Measurements from ENCODE around the gene GNAQ. TPM values are rescaled to one million over a fixed set of nuclear protein-coding genes. Genes with fewer than 3 reads are reported as not detected.

Gene GNAQ
- total RNA-seq, 1 experiment from 2014 or later: 48.6 TPM

DNA sequence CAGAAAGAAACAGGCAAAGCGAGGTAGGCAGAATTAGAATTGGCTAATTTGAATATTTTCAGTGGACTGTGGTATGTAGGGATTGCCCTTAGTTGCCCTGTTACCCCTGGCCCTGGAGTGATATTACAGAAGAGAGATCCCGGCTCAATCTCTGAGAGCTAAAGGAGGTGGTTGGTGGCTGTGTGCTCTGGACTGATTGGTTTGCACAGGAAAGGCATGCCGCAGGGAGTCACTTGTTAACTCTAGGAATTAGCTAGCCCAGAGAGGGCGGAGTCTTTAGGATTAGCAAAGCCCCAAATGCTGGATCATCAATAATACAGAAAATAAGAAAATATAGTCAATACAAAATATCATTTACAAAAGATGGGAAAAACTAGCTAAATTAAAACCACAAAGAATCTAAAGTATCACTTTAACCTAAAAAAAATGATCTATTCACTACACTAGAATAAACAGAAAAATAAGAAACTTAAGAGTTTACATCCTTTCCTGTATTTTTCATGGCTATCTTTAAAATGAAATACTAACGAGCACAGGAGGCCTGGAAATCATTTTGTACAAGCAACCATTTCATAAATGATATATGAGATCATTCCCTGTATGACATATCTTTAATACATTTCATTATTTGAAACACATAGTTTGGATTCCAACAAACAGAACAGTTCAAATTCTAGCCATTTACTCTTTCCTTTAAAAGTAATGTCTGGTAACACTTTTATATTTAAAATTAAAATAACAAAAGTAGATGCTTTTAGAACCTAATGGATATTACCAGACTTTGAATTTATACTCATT is 71.1 kb downstream of the GNAQ start:
- Histone ChIP-seq H3K23ac (ENCODE audit: insufficient read length, low read depth, low read length) (no peak overlapping the region), H3K56ac (ENCODE audit: insufficient read length, low read depth, low read length) (no peak overlapping the region), H2BK20ac (ENCODE audit: low read depth, low read length, poor library complexity, severe bottlenecking) (no peak overlapping the region), H2AFZ (ENCODE audit: low read length) (no peak overlapping the region), H3K27ac (ENCODE audit: insufficient read length, low read depth, low read length) (no peak overlapping the region), H4K5ac (ENCODE audit: insufficient read length, low read depth, low read length) (no peak overlapping the region), H2BK15ac (ENCODE audit: low read depth, low read length) (no peak overlapping the region), H2AK5ac (ENCODE audit: insufficient read length, low read length) (no peak overlapping the region), H3K9ac (ENCODE audit: extremely low read depth, insufficient read length, low read length) (no peak overlapping the region), H3K18ac (ENCODE audit: insufficient read length, low read depth, low read length) (no peak overlapping the region), H2BK5ac (ENCODE audit: insufficient read length, low read length) (no peak overlapping the region), H3T11ph (ENCODE audit: low read length) (no peak overlapping the region), H3K79me2 (ENCODE audit: insufficient read depth, low read length) (peaks cover 4% of the 10 kb centered on the region; the same call in 1 of the 2 replicates), H3K79me1 (ENCODE audit: insufficient read depth, low read depth, low read length, poor library complexity, severe bottlenecking) (peaks cover 6% of the 10 kb centered on the region), H4K91ac (ENCODE audit: insufficient read length, low read depth, low read length) (no peak overlapping the region), H3K4me2 (ENCODE audit: insufficient read depth, insufficient read length, low read length) (peak overlapping the region; percentile 1), H3K14ac (ENCODE audit: insufficient read depth, low read length) (no peak overlapping the region), H2BK120ac (ENCODE audit: low read depth, low read length, poor library complexity, severe bottlenecking) (no peak overlapping the region), H3K4me1 (ENCODE audit: insufficient read depth, low read length) (peaks cover 18% of the 10 kb centered on the region; the same call in 1 of the 2 replicates), H2BK12ac (ENCODE audit: insufficient read length, low read depth, low read length) (no peak overlapping the region), H3K27me3 (ENCODE audit: insufficient read depth, low read length) (no peaks in the 10 kb centered on the region), H3K9me3 (ENCODE audit: control insufficient read depth, low read depth, low read length) (no peaks in the 10 kb centered on the region), H3K4ac (ENCODE audit: low read depth, low read length) (no peak overlapping the region), H4K8ac (replicated peaks; ENCODE audit: insufficient read length, low read depth, low read length) (no peak overlapping the region), H3K23me2 (ENCODE audit: insufficient read length, low read depth, low read length, poor library complexity, severe bottlenecking) (no peaks in the 10 kb centered on the region), H4K20me1 (ENCODE audit: control insufficient read depth, insufficient read depth, insufficient read length) (no peaks in the 10 kb centered on the region)
- peak overlapping the region in 1 of 2 experiments; percentile 7; a peak in 1 of 5 replicates for H3K4me3 Mint-ChIP-seq
- H3K4me1 Mint-ChIP-seq: peaks cover 58 to 62% of the 10 kb centered on the region in 2 experiments
- DNase-seq: peak; percentile 53
- no CpG with 5 or more reads among the region's 5 CpGs for WGBS (ENCODE audit: extremely low coverage, insufficient read length, low lambda C conversion rate)
- H3K36me3 Mint-ChIP-seq (ENCODE audit: insufficient read depth in 1 of 3, low read depth in 3 of 3): peaks cover 0 to 2% (median 0%) of the 10 kb centered on the region in 3 experiments; a peak in 3 of 7 replicates
- no peak for TF ChIP-seq CTCF (conservative IDR thresholded peaks at IDR 0.05)
- H3K27ac Mint-ChIP-seq: peak overlapping the region in 2 of 3 experiments; percentile 25 to 87; a peak in 4 of 7 replicates
- H3K27me3 Mint-ChIP-seq (ENCODE audit: low read depth): no peaks in the 10 kb centered on the region
- H3K9me3 Mint-ChIP-seq: no peaks in the 10 kb centered on the region
